ENCODE results near the gene PTRH1.

The PTRH1 gene

DNA sequence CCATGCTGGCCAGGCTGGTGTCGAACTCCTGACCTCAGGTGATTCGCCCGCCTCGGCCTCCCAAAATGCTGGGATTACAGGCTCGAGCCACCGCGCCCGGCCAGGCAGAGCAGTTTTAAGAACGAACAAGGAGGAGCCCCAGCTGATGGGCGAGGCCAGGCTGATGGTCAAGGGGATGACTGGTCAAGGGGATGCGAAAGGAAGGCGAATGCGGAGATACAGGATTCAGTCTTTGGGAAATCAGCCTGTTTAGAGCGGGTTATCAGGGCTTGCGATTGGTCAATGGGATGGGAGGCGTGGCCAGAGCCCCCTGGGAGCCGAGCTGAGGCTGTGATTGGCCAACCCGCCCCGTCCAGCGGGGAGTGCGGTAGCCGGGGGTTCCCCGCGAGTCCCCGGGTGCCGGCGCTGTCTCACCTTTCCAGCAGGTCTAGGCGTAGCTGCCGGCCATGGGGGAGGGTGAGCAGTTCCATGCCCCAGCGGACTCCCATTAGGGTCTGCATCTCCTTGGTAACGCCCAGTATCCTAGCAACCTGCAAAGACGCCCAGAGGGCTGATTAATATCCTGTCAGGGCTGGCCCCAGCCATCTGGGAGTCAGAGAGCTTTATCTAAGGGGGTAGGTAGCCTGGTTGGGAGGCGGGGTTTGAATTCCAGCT lies 27.1 kb upstream of the PTRH1 start:
- H3K4me3 ChIP-seq (ENCODE audit: low read depth, low read length): peak overlapping the region; percentile 35

DNA sequence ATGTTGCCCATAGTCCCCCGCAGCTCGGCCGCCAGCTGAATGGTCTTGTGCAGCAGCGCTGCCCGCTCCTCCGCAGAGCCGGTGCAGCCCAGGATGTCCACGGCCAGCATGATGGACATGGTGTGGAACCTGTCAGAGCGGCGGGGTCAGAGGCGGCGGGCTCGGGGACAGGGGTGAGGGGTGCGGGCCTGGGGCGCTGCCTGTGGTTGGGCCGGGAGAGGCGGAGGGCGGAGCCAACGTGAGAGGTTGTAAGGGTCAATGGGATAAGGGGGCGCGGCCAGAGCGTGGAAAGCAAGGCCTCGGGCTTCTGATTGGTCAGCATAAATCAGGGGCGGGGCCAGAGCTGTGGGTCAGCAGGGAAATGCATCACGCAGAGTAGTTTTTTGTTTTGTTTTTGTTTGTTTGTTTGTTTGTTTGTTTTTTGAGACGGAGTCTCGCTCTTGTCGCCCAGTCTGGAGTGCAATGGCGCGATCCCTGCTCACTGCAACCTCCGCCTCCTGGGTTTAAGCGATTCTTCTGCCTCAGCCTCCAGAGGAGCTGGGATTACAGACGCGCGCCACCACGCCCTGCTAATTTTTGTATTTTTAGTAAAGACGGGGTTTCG lies 26.5 kb upstream of the PTRH1 start:
- peak overlapping the region; percentile 35 for H3K4me3 ChIP-seq (ENCODE audit: low read depth, low read length)

DNA sequence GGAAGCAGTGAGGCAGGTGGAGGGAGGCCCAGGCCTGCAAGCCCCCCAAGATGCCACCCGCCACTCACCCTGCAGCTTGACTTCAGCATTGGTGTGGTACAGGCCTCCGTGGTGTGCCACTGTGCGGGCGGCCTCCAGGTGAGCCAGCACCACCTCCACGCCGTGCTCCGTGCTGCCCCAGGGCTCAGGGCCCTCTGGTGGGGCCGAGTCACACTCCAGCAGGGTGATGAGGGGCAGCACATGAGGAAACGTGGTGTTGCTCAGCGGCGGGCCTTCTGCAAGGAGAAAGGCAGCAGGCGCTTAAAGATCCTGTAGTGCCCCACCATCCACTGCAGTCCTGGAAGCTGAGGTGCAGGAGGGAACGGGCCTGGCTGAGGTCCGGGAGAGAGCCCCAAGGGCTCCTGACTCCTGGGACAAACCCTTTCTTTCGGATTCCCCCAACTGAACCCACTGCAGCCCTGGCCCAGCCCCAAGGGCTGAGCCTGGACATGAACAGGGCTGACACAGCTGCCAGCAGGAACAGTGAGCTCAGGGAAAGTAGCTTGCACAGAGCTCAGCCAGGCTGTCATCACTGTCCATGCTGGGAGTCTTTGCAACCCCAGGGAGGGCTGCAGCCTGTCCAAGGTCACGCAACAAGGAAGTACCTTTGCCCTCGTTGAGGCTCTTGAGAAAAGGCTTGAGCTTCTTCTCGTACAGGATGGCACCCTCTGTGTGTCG lies 24.3 kb upstream of the PTRH1 start:
- no peak overlapping the region for H3K4me3 ChIP-seq (ENCODE audit: low read depth, low read length)

- no peak overlapping the region for H3K4me3 ChIP-seq (ENCODE audit: low read depth, low read length)
Measured at GRCh38 chr9:127738666-127739065, 23.2 kb upstream of the PTRH1 start.

DNA sequence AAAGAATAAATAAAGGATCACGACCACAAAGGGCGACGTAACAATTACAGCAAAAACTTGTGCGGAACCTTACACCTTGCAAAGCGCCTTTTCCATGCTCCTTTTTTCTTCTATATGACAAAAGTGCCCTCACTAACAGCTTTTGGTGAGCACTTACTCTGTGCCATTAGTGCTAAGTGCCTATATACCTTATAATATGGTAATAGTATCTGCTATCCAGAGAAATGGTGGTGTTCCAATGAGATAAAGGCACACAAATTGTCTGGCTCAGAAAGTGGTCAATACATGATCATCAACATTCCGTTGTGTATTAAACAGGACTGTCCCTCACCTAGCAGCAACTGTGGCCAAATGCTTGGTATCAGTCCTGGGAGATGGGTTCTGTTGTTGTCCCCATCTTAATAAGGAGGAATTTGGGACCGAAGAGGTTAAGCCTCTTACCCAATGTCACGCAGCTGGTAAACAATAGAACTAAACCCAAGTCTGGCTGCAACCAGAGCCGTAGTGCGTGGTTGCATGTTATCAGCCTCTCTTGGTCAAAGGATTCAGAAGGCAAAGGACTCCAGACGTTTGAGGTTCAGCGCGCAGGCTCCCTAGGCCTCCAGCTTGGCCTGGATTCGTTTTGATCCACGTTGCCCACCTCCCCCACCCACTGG lies 20.2 kb upstream of the PTRH1 start:
- H3K4me3 ChIP-seq (ENCODE audit: low read depth, low read length): no peak overlapping the region

- peak within 1 kb of the TSS; percentile 69 for H3K4me3 ChIP-seq (ENCODE audit: low read depth, low read length)
Measured at GRCh38 chr9:127734747-127735529, 19.5 kb upstream of the PTRH1 start, which contains the start of gene TOR2A. Gene TOR2A, minus strand, starts transcription at chr9:127735294. Its CDS starts 24 bp downstream, at chr9:127735270.

GRCh38 chr9:127734247-127734746 lies 18.8 kb upstream of the PTRH1 start:
- peak overlapping the region; percentile 69 for H3K4me3 ChIP-seq (ENCODE audit: low read depth, low read length)

- H3K4me3 ChIP-seq (ENCODE audit: low read depth, low read length): no peak overlapping the region
Measured at GRCh38 chr9:127733614-127734013, 18.2 kb upstream of the PTRH1 start.

GRCh38 chr9:127732444-127732843 lies 17.0 kb upstream of the PTRH1 start:
- H3K4me3 ChIP-seq (ENCODE audit: low read depth, low read length): no peak overlapping the region

GRCh38 chr9:127731938-127732337 lies 16.5 kb upstream of the PTRH1 start:
- no peak overlapping the region for H3K4me3 ChIP-seq (ENCODE audit: low read depth, low read length)

GRCh38 chr9:127730799-127731410 lies 15.4 kb upstream of the PTRH1 start:
- H3K4me3 ChIP-seq (ENCODE audit: low read depth, low read length): no peak overlapping the region

GRCh38 chr9:127730262-127730661 lies 14.8 kb upstream of the PTRH1 start:
- H3K4me3 ChIP-seq (ENCODE audit: low read depth, low read length): no peak overlapping the region

DNA sequence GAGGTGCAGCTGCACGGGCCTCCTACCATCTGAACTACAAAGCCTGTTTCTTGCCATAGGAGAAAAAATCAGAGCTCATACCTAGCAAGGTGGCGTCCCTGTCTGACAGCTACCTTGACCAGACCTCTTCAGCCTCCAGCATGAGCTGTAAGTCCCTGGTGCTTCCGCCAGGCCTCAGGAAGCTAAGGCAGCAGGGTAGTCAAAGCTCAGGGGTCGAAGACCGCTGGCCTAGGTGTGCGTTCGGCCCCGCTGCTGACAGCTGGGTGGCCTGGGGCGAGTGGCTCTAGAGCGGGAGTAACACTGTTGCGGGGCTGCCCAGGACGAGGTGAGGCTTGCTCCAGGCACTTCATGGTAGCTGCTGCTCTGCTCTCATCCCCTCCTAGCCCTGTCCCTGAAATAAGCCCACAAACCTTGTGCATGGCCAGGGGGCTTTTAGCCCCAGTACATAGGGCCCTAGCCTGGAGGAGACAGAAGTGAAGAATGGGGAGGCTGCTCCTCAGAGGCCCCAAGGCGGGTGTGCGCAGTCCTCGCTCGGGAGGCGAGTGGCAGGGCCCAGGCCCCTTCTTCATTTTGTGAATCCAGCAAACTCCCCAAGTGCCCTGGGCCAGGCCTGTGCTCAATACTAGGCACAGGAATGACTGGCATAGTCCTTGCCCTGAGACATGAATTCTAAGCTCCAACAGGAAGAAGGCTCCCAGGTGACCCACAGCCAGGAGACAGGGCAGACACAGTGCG lies 14.2 kb upstream of the PTRH1 start:
- H3K4me3 ChIP-seq (ENCODE audit: low read depth, low read length): no peak overlapping the region

DNA sequence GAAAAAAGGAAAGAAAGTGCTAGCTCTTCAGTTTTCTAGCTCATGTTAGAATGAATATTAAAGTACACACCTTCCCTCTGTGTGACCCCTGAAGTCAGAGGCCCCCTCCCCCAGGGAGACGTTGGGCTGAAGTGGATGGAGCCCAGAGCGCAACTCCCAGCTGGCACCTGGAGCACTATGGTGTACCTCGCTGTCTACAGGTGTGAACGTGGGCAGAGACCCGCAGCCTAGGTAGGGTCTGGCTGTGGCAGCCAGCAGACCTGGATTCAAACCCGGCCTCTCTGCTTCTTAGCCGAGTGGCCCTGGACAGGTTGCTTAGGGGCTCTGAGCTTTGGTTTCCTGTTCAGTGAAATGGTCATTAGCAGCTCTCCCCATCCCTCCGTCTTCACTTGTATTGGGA lies 13.3 kb upstream of the PTRH1 start:
- no peak overlapping the region for H3K4me3 ChIP-seq (ENCODE audit: low read depth, low read length)

- no peak overlapping the region for H3K4me3 ChIP-seq (ENCODE audit: low read depth, low read length)
Measured at GRCh38 chr9:127726871-127727270, 11.4 kb upstream of the PTRH1 start.

DNA sequence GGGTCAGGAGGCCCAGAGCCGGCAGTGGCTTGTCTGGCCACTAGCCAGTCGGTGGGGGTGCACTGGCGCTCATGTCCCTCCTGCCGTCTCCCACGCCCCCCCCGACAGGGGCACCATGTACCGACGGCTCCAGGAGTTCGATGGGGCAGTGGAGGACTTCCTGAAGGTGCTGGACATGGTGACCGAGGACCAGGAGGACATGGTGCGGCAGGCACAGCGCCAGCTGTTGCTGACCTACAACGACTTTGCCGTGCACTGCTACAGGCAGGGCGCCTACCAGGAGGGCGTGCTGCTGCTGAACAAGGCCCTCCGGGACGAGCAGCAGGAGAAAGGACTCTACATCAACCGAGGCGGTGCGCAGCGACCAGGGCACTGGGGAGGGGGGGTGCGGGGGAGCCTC lies 8.5 kb upstream of the PTRH1 start:
- no peak overlapping the region for H3K4me3 ChIP-seq (ENCODE audit: low read depth, low read length)

DNA sequence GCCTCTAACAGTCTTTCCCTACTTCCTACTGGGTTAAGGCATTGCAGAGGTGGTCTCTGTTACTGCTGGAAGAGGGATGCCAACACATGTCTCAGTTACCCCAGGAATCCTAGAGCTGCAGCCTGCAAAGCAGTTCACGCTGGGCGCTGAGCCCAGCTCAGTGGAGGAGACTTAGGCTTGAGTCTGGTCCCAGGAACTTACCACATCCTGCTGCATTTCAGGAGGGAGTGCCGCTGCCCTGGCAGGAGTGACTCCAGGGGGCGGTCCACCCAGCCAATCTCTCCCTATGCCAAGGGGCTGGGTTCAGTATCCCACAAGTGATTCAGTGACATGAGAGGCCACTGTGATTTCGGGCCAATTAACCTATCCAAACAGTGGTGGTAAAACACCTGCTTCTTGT lies 8.0 kb upstream of the PTRH1 start:
- H3K4me3 ChIP-seq (ENCODE audit: low read depth, low read length): no peak overlapping the region

DNA sequence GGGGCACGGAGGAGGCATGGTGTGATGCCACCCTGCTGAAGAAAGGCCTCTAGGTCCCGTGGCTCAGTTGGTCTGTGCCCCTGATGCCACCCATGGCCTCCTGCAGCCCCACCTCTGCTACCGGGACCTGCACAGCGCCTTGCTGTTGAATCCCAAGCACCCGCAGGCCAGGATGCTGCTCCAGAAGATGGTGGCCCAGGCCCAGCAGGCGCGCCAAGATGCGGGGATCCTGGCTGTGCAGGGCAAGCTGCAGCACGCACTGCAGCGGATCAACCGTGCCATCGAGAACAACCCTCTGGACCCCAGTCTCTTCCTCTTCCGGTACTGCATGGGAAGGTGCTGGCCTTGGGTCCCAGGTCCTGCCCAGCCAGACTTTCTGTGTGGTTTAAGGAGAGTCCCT lies 7.5 kb upstream of the PTRH1 start:
- no peak overlapping the region for H3K4me3 ChIP-seq (ENCODE audit: low read depth, low read length)

GRCh38 chr9:127722055-127722745 lies 6.7 kb upstream of the PTRH1 start:
- no peak overlapping the region for H3K4me3 ChIP-seq (ENCODE audit: low read depth, low read length)

Measured in iPS-11a (cell line).